Mesendoderm (in vitro differentiated cells): Measurements from ENCODE around the gene LTBP2.

Experiments
- DNase-seq: peaks from one replicate; pipeline ENCODE4 v3.0.0; 2013
- H2AK5ac ChIP-seq: 2 replicates; pipeline ENCODE4 v1.6.1; 2013; ENCODE audit warnings: low read length, inconsistent platforms
- H2BK120ac ChIP-seq: 2 replicates; pipeline ENCODE4 v1.6.1; 2013; ENCODE audit warnings: low read depth, mild to moderate bottlenecking, low read length, moderate library complexity, mixed read lengths
- H2BK15ac ChIP-seq: replicated peaks from 2 replicates; pipeline ENCODE4 v1.6.1; 2013; ENCODE audit warnings: low read depth, mild to moderate bottlenecking, moderate library complexity
- H2BK5ac ChIP-seq: 2 replicates; pipeline ENCODE4 v1.6.1; 2013; ENCODE audit warnings: low read length, inconsistent platforms
- H3K18ac ChIP-seq: 2 replicates; pipeline ENCODE4 v1.6.1; 2013; ENCODE audit warnings: mild to moderate bottlenecking, low read length, mixed read lengths
- H3K23ac ChIP-seq: one replicate; pipeline ENCODE4 v1.6.1; 2013; ENCODE audit warnings: low read length
- H3K27ac ChIP-seq: 2 replicates; pipeline ENCODE4 v1.5.1; 2013; ENCODE audit warnings: low read depth, mild to moderate bottlenecking, inconsistent platforms, low read length, moderate library complexity
- H3K27me3 ChIP-seq: 2 replicates; pipeline ENCODE4 v1.6.1; 2013; ENCODE audit warnings: low read length, control low read depth, mild to moderate bottlenecking, inconsistent platforms; ENCODE audit not compliant: insufficient read depth, poor library complexity
- H3K36me3 ChIP-seq: 2 replicates; pipeline ENCODE4 v1.6.1; 2013; ENCODE audit warnings: low read length, inconsistent platforms; ENCODE audit not compliant: control insufficient read depth, insufficient read depth
- H3K4ac ChIP-seq: one replicate; pipeline ENCODE4 v1.6.1; 2013; ENCODE audit warnings: low read depth, mild to moderate bottlenecking, low read length, moderate library complexity
- H3K4me1 ChIP-seq: 2 replicates; pipeline ENCODE4 v1.6.1; 2013; ENCODE audit warnings: low read depth, low read length, inconsistent platforms; ENCODE audit not compliant: control insufficient read depth
- H3K4me2 ChIP-seq: 2 replicates; pipeline ENCODE4 v1.6.1; 2013; ENCODE audit warnings: low read length
- H3K4me3 ChIP-seq: 2 replicates; pipeline ENCODE4 v1.5.1; 2013; ENCODE audit warnings: mild to moderate bottlenecking, low read length
- H3K56ac ChIP-seq: one replicate; pipeline ENCODE4 v1.6.1; 2013; ENCODE audit warnings: low read length
- H3K79me1 ChIP-seq: 2 replicates; pipeline ENCODE4 v1.6.1; 2013; ENCODE audit warnings: low read length, inconsistent platforms
- H3K79me2 ChIP-seq: 2 replicates; pipeline ENCODE4 v1.6.1; 2013; ENCODE audit warnings: mild to moderate bottlenecking, low read length; ENCODE audit not compliant: control insufficient read depth, insufficient read depth
- H3K9ac ChIP-seq: 2 replicates; pipeline ENCODE4 v1.6.1; 2013; ENCODE audit warnings: low read length, inconsistent platforms
- H4K5ac ChIP-seq: one replicate; pipeline ENCODE4 v1.6.1; 2013; ENCODE audit warnings: low read length
- H4K8ac ChIP-seq: one replicate; pipeline ENCODE4 v1.6.1; 2013; ENCODE audit warnings: low read depth, mild to moderate bottlenecking, control low read depth, low read length, moderate library complexity
- WGBS: extraction: QIAGEN DNeasy Blood & Tissue Kit; methylation state at CpG from one replicate; pipeline ENCODE4 v1.1.7; 2013; ENCODE audit warnings: low lambda C conversion rate, missing lambda C conversion rate; ENCODE audit not compliant: insufficient coverage; ENCODE audit errors: extremely low coverage; 5-methylcytosine and 5-hydroxymethylcytosine counted together

Gene LTBP2

DNA sequence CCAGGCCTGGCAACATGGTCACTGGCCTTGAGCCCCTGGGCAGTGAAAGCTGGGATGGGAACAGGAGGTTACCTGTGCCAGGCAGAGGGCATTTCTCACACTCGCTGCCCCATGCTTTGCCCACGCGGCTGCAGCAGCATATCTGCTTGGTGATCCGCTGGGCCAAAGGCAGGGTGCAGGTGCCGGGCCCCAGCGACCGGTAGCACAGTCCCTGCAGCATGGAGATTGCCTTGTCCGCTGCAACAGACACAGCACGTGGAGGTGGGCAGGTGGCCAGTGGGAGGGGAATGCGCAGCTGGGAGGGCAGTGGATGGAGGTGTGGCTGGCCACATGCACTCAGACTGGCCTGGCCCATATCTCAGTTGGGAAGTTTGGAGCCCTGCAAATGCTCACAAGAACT is 83.2 kb downstream of the LTBP2 start:
- H3K27me3 ChIP-seq = no peaks in the 10 kb centered on the region
- H3K79me1 ChIP-seq = no peaks in the 10 kb centered on the region
- no peak overlapping the region for H3K4me3 ChIP-seq
- H2AK5ac ChIP-seq = no peak overlapping the region
- H3K23ac ChIP-seq = no peak overlapping the region
- H3K4me1 ChIP-seq = no peaks in the 10 kb centered on the region
- H3K56ac ChIP-seq = no peak overlapping the region
- H4K5ac ChIP-seq = no peak overlapping the region
- H3K9ac ChIP-seq = no peak overlapping the region
- H3K27ac ChIP-seq = no peak overlapping the region
- H2BK15ac ChIP-seq = no peak overlapping the region
- H3K79me2 ChIP-seq = no peaks in the 10 kb centered on the region
- H3K4ac ChIP-seq = no peak overlapping the region
- H2BK5ac ChIP-seq = no peak overlapping the region
- no peak overlapping the region for H3K4me2 ChIP-seq
- no peak for DNase-seq
- H3K18ac ChIP-seq = no peak overlapping the region
- no peak overlapping the region for H2BK120ac ChIP-seq
- H3K36me3 ChIP-seq = no peaks in the 10 kb centered on the region
- H4K8ac ChIP-seq = no peak overlapping the region
- WGBS = no CpG with 5 or more reads among the region's 10 CpGs

DNA sequence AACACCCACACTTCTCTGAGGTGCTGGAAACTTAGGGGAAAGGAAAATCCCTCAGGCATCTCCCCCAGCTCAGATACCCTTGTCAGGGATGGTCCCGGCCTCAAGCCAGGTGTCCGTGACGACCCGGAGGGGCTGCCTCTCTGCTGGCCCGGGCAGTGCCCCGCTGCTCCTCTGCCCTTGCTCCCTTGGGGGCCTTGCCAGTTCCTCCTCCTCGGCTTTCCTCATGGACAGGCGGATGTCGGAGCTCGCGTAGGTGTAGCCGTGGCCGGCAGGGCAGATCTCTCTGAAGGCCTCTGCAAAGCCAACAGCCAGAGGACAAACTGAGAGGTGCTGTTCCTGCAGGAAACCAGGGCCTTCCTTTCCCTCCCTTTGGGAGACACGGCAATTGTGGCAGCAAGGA is 83.6 kb downstream of the LTBP2 start:
- Histone ChIP-seq H2BK5ac (no peak overlapping the region), H3K56ac (no peak overlapping the region), H3K23ac (no peak overlapping the region), H4K5ac (no peak overlapping the region), H2BK120ac (no peak overlapping the region), H2AK5ac (no peak overlapping the region), H3K27me3 (no peaks in the 10 kb centered on the region), H4K8ac (no peak overlapping the region), H3K4me2 (no peak overlapping the region), H3K4me3 (no peak overlapping the region), H3K27ac (no peak overlapping the region), H3K4me1 (no peaks in the 10 kb centered on the region), H3K9ac (no peak overlapping the region), H3K4ac (no peak overlapping the region), H3K79me1 (no peaks in the 10 kb centered on the region), H2BK15ac (no peak overlapping the region), H3K36me3 (no peaks in the 10 kb centered on the region), H3K18ac (no peak overlapping the region), H3K79me2 (no peaks in the 10 kb centered on the region)
- DNase-seq = no peak
- no CpG with 5 or more reads among the region's 14 CpGs for WGBS

DNA sequence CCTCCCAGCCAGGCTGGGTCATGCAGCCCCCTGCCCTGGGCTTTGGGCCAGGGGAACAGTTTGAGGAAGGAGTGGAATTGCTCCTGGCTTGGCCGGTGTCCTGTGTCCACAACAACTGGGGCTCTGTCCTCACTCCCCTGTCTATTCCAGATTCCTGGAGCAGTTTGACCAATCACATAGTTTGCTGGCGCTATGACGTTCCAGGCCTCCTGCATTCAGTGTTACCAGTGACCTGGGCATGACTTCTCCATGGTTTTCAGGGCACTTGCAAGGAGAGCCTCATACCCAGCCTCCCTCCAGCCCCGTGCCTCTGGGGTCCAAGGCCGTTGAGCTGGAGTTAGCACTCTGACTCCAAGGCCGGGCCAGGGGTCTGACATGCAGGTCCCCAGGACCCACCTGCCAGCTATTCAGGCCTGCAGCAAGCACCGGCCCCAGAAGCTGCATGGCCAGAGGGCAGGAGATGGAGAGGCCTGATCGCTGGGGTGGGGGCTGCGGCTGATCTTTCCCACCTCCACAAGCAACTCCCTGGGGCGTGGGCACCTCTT is 84.2 kb downstream of the LTBP2 start:
- Histone ChIP-seq H3K79me1 (no peaks in the 10 kb centered on the region), H3K4me3 (no peak overlapping the region), H2BK5ac (no peak overlapping the region), H3K4me1 (no peaks in the 10 kb centered on the region), H2AK5ac (no peak overlapping the region), H4K5ac (no peak overlapping the region), H2BK120ac (no peak overlapping the region), H3K18ac (no peak overlapping the region), H3K79me2 (no peaks in the 10 kb centered on the region), H3K27ac (no peak overlapping the region), H3K56ac (no peak overlapping the region), H3K23ac (no peak overlapping the region), H3K27me3 (no peaks in the 10 kb centered on the region), H2BK15ac (no peak overlapping the region), H3K4me2 (no peak overlapping the region), H3K9ac (no peak overlapping the region), H4K8ac (no peak overlapping the region), H3K4ac (no peak overlapping the region), H3K36me3 (no peaks in the 10 kb centered on the region)
- no peak for DNase-seq
- WGBS = no CpG with 5 or more reads among the region's 10 CpGs

GRCh38 chr14:74526854-74527585 is 85.0 kb downstream of the LTBP2 start:
- no peaks in the 10 kb centered on the region for H3K4me1 ChIP-seq
- H3K56ac ChIP-seq = no peak overlapping the region
- no peak overlapping the region for H4K8ac ChIP-seq
- H2BK15ac ChIP-seq = no peak overlapping the region
- no peak overlapping the region for H2BK120ac ChIP-seq
- H3K4me2 ChIP-seq = no peak overlapping the region
- H3K79me1 ChIP-seq = no peaks in the 10 kb centered on the region
- H3K27me3 ChIP-seq = no peaks in the 10 kb centered on the region
- no peak overlapping the region for H2BK5ac ChIP-seq
- H3K23ac ChIP-seq = no peak overlapping the region
- no peak overlapping the region for H4K5ac ChIP-seq
- H3K36me3 ChIP-seq = no peaks in the 10 kb centered on the region
- no peak overlapping the region for H3K4ac ChIP-seq
- no peak overlapping the region for H3K27ac ChIP-seq
- WGBS = no CpG with 5 or more reads among the region's 10 CpGs
- no peaks in the 10 kb centered on the region for H3K79me2 ChIP-seq
- no peak overlapping the region for H3K4me3 ChIP-seq
- DNase-seq = no peak
- H2AK5ac ChIP-seq = no peak overlapping the region
- no peak overlapping the region for H3K18ac ChIP-seq
- no peak overlapping the region for H3K9ac ChIP-seq

- no peak overlapping the region for H3K4ac ChIP-seq
- WGBS = no CpG with 5 or more reads among the region's 4 CpGs
- no peaks in the 10 kb centered on the region for H3K27me3 ChIP-seq
- H3K56ac ChIP-seq = no peak overlapping the region
- H2BK120ac ChIP-seq = no peak overlapping the region
- no peak overlapping the region for H3K4me2 ChIP-seq
- H3K4me1 ChIP-seq = no peaks in the 10 kb centered on the region
- H3K23ac ChIP-seq = no peak overlapping the region
- no peak overlapping the region for H3K27ac ChIP-seq
- H3K9ac ChIP-seq = no peak overlapping the region
- no peaks in the 10 kb centered on the region for H3K79me2 ChIP-seq
- H3K79me1 ChIP-seq = no peaks in the 10 kb centered on the region
- no peak for DNase-seq
- no peak overlapping the region for H2BK15ac ChIP-seq
- no peak overlapping the region for H4K5ac ChIP-seq
- H3K36me3 ChIP-seq = no peaks in the 10 kb centered on the region
- no peak overlapping the region for H2AK5ac ChIP-seq
- H3K18ac ChIP-seq = no peak overlapping the region
- H4K8ac ChIP-seq = no peak overlapping the region
- no peak overlapping the region for H2BK5ac ChIP-seq
- no peak overlapping the region for H3K4me3 ChIP-seq
These were observed 86.6 kb downstream of the LTBP2 start for GRCh38 chr14:74525361-74525851.

GRCh38 chr14:74524812-74525135 is 87.3 kb downstream of the LTBP2 start:
- H3K56ac ChIP-seq = no peak overlapping the region

More at GRCh38 chr14:74524812-74525135, 87.3 kb downstream of the LTBP2 start:
- no peak overlapping the region for H4K5ac ChIP-seq
- no peak overlapping the region for H2BK15ac ChIP-seq
- H3K27me3 ChIP-seq = no peaks in the 10 kb centered on the region
- no peak overlapping the region for H3K4me2 ChIP-seq
- no peak overlapping the region for H3K27ac ChIP-seq
- no peaks in the 10 kb centered on the region for H3K79me2 ChIP-seq
- H3K4me1 ChIP-seq = no peaks in the 10 kb centered on the region
- no peak overlapping the region for H3K23ac ChIP-seq
- H3K18ac ChIP-seq = no peak overlapping the region
- H3K4me3 ChIP-seq = no peak overlapping the region
- H3K79me1 ChIP-seq = no peaks in the 10 kb centered on the region
- H2AK5ac ChIP-seq = no peak overlapping the region
- H3K4ac ChIP-seq = no peak overlapping the region
- H2BK120ac ChIP-seq = no peak overlapping the region
- H2BK5ac ChIP-seq = no peak overlapping the region
- no peak overlapping the region for H3K9ac ChIP-seq
- no peaks in the 10 kb centered on the region for H3K36me3 ChIP-seq
- no peak for DNase-seq
- no peak overlapping the region for H4K8ac ChIP-seq
